ENCODE measurements around the gene XIRP1.
"Not testable (repeated sequence)": the region's sequence is repeated elsewhere in the genome, so short reads cannot be mapped to it uniquely, and the experiment has no call there.

Gene XIRP1, protein sequence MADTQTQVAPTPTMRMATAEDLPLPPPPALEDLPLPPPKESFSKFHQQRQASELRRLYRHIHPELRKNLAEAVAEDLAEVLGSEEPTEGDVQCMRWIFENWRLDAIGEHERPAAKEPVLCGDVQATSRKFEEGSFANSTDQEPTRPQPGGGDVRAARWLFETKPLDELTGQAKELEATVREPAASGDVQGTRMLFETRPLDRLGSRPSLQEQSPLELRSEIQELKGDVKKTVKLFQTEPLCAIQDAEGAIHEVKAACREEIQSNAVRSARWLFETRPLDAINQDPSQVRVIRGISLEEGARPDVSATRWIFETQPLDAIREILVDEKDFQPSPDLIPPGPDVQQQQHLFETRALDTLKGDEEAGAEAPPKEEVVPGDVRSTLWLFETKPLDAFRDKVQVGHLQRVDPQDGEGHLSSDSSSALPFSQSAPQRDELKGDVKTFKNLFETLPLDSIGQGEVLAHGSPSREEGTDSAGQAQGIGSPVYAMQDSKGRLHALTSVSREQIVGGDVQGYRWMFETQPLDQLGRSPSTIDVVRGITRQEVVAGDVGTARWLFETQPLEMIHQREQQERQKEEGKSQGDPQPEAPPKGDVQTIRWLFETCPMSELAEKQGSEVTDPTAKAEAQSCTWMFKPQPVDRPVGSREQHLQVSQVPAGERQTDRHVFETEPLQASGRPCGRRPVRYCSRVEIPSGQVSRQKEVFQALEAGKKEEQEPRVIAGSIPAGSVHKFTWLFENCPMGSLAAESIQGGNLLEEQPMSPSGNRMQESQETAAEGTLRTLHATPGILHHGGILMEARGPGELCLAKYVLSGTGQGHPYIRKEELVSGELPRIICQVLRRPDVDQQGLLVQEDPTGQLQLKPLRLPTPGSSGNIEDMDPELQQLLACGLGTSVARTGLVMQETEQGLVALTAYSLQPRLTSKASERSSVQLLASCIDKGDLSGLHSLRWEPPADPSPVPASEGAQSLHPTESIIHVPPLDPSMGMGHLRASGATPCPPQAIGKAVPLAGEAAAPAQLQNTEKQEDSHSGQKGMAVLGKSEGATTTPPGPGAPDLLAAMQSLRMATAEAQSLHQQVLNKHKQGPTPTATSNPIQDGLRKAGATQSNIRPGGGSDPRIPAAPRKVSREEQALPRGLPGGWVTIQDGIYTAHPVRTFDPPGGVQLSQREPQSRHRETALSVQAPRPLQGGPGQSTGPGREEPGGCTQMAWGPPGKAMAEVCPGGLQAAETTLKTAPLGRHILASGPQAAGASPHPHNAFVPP (N-terminal part only)

DNA sequence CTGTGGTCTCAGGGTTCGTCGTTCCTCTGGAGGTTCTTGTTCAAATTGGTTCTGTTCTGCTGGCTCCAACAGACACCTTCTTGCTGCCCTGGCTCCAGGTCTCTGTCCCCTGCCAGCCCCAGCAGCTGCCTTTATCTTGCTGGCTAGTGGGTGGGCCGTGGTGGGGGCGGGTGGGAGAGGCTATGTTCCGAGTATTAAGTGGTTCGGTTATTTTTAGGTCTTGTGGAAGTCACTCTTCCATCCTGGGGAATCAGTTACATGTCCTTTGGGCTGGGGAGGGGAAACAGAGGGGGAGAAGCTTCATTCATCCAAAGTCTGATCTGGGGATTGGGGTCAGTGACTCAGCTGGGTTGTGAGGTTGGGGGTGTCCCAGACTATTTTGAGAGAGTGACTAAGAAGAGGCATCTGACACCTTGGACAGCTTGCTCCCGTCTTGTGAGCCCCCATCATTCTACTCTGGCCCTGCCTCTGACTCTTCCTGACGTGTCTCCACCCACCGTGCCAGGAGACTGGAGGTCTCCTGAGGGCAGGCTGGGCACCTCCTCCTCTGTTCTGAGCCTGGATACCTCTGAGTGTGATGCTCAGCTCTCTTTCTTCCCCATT is at the start of gene XIRP1:
XIRP1 (minus strand) TSS at position 106 of the 603 bp plus-strand sequence. CDS start 3,150 bp downstream, outside the sequence.
- DNase-seq (ENCODE audit: low read depth, low spot score) = no peak

DNA sequence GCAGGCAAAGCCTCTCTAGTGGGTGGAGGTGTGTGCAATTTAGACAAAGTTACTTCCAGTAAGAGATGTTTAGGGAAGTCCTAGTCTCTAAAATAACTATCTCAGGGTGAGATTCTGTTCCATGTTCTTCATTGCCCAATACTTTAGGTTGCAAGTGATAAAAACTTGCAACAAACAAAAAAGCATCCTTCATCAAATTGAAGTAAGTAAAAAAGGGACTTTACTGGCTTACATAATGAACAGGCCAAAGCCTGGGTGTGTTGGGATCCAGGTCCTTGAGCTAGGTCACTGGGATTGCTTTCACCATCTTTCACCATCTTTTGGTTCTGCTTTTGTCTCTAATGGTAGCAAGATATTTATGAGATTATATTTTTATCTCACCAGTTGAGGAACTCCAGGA is 49.2 kb upstream of the XIRP1 start:
- DNase-seq (ENCODE audit: low read depth, low spot score) = no peak

DNA sequence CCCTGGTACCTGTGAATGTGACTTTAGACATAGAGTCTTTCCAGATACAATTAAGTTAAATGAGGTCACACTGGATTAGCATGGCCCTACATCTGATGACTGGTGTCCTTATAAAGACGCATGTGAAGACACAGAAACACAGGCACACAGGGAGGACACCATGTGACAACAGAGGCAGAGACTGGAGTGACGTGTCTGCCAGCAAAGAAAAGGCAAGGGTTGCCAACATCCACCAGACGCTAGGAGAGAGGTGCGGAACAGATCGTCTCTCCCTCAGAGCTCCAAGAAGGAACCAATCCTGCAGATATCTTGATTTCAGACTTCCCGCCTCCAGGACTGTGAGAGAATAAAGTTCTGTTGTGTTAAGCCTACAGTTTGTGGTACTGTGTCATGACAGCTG is 44.6 kb upstream of the XIRP1 start:
- no peak for DNase-seq (ENCODE audit: low read depth, low spot score)

DNA sequence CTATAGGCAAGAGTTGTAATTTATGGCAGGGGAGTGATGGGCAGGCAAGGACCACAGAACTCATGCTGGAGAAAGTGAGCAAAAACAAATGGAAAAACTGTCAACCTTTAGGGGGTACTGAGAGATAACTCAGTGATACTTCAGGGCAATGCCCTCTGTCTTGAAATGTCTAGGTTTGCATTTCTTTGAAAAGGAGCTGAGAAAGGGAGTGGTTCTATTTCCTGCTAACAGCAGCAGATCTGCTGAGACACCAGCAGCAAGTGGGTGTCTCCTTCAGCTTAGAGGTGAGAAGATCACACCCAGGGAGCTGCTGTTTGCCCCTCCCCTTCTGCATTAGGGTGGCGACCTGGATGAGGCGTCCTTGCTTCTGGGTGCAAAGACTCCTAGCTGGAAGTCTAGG is 42.3 kb upstream of the XIRP1 start:
- no peak for DNase-seq (ENCODE audit: low read depth, low spot score)

DNA sequence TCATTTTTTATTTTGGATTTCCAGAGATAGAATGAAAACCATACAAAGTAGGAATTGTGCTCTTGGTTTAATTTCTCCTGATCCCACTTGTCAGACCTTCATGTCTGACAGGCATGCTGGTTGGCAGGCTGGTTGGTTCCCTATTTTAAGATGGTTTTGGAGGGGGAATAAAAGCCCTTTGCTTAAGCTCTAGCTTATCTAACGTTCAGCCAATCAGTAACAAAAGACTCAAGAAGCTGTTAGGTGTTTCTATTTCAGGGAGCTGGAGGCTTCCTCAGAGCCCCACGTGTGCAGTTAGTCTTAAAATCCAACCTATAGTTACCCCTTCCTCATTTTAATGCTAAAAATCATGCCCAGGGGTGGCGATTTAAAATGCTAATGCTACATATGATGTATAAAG is 40.5 kb upstream of the XIRP1 start:
- DNase-seq (ENCODE audit: low read depth, low spot score) = no peak

DNA sequence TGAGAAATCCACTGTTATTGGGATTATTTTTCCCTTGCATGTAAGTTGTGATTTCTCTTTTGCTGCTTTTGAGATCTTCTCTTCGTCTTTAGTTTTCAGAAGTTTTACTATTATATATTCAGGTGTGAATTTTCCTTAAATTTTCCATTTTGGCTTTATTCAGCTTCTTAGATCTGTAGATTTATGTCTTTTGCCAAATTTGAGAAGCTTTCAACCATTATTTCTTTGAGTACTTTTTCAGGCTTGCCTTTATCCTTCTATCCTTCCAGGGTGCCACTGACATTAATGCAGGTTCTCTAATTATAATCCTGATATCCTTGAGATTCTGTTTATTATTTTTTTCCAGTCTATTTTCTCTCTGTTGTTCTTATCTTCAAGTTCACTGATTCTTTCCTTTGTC is 38.1 kb upstream of the XIRP1 start:
- DNase-seq (ENCODE audit: low read depth, low spot score) = no peak

DNA sequence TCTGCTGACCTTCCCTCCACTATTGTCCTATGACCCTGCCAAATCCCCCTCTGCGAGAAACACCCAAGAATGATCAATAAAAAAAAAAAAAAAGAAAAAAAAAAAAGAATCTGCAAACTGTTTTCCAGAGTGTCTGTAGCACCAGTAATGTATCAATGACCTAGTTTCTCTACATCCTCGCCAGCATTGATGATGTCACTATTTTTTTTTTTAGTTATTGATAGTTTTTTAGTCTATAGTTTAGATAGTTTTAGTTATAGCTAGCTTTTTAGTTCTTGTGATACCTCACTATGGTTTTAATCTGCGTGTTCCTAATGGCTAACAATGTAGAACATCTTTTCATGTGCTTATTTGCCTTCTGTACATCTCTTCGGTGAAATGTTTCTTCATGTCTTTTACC is 36.1 kb upstream of the XIRP1 start:
- no peak for DNase-seq (ENCODE audit: low read depth, low spot score)

DNA sequence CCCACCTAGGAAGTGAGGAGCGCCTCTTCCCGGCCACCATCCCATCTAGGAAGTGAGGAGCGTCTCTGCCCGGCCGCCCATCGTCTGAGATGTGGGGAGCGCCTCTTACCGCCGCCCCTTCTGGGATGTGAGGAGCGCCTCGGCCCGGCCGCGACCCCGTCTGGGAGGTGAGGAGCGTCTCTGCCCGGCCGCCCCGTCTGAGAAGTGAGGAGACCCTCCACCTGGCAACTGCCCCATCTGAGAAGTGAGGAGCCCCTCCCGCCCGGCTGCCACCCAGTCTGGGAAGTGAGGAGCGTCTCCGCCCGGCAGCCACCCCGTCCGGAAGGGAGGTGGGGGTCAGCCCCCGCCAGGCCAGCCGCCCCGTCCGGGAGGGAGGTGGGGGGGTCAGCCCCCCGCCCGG is 35.2 kb upstream of the XIRP1 start:
- DNase-seq (ENCODE audit: low read depth, low spot score) = not testable (repeated sequence)

DNA sequence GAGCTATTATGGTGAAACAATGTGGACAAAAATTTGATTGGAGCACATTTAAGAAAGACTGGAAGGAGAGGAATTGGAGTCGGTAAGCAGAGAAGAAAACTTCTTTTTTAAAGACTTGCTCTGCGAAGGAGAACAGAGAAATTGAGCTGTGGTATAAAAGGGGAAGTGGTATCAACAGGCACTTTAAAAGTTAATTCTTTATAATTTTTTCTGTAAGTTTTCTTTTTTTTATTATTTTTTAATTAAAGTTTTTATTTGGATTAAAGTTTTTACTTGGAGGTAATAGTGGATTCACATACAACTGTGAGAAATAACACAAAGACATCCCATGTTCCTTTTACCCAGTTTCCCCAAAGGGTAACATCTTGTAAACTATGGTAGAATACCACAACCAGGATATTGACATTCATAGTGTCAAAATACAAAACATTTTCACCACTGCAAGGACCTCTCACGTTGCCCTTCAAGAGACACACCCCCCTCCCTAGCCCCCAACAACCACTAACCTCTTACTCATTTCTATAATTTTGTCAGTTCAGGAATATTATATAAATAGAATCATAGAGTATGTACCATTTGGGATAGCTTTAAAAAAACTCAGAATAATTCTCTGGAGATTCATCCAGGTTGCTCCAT is 33.8 kb upstream of the XIRP1 start:
- no peak for DNase-seq (ENCODE audit: low read depth, low spot score)

DNA sequence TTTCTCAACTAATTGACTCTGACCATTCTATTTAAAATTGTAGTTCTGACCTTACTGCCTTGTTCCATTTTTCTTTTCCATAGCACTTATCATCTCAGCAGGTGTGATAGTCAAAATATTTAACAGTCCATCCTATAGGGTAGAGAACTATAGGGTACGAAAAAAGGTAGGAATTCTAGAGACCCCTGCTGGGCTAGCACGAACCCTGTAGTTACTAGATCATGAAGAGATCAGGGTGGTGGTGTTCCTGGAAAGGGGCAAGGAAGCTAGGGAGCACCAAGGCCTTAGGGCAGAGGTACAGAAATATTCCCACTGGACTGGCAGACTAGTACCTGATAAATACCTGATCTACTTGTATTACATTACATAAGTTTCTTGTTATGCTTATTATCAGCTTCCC is 31.9 kb upstream of the XIRP1 start:
- DNase-seq (ENCODE audit: low read depth, low spot score) = no peak

DNA sequence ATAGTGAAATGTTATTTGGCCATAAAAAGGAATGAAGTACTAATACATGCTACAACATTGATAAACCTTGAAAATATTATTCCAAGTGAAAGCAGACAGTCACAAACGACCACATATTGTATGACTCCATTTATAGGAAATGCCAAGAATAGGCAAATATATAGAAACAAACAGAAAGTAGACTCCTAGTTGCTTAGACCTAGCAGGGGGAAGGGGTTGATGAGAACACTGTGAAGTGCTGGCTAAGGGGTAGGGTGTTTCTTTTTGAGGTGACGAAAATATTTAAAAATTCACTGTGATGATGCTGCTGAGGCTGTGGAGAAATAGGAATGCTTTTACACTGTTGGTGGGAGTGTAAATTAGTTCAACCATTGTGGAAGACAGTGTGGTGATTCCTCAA is 30.5 kb upstream of the XIRP1 start:
- no peak for DNase-seq (ENCODE audit: low read depth, low spot score)

DNA sequence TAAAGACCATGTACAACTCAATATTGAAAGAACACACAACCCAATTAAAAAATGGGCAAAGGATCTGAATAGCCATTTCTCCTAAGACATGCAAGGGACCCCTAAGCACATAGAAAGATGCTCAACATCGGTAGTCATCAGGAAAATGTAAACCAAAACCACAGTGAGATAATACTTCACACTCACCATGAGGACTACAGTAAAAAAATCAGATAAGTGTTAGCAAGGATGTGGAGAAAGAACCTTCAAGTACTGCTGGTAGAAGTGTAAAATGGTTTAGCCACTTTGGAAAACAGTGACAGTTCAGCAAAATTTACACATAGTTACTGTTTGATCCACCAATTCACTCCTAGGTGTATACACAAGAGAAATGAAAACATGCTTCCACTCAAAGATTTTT is 30.1 kb upstream of the XIRP1 start:
- no peak for DNase-seq (ENCODE audit: low read depth, low spot score)

DNA sequence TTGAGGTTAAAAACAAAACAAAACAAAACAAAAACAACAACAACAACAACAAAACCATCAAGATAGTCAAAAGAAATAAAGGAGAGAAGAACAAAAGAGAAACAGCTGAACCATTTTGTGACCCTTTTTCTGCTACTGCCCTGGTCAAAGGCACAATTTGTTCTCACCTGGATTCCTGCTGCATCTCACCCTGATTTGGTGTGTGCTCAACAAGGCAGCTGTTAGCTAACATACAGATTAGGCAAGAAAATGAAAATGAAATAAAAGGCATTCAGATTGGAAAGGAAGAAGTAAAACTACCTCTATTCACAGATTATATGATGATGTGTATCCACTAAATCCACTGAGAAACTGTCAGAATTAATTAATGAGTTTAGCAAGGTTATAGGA is 28.7 kb upstream of the XIRP1 start:
- no peak for DNase-seq (ENCODE audit: low read depth, low spot score)

DNA sequence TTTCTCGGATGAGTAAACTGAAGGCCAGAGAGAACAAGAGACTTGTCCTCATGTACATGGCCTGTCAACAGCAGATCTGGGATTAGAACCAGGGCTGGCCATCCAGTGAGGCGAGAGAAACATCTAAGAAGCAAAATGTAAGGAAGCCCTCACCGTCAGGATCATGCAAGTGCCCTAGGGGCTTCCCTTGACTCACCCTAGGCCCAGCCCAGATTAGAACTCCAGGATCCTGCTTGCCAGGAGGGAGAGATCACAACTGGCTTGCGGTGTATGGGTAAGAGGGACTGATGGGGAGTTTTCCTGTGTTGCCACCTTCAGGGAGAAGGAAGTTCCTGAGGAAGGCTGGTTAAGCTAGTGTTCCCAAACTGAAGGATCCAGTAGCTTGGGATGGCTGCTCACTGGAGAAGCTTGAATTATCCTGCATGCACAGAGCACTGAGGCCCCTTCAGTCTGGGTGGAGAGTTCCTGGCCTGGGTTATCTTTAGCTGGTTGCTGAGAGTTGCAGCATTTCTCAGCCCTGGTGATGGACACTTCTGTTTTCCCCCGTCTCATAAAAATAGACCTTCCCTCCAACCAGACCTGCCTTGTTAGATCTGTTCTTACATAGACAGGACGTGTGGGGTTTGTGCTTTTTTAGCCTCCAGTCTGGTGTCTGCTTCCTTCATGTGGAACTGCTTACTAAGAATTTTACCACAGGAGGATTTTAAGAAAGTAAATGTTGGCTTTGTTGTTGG is 28.2 kb upstream of the XIRP1 start:
- DNase-seq (ENCODE audit: low read depth, low spot score) = no peak

DNA sequence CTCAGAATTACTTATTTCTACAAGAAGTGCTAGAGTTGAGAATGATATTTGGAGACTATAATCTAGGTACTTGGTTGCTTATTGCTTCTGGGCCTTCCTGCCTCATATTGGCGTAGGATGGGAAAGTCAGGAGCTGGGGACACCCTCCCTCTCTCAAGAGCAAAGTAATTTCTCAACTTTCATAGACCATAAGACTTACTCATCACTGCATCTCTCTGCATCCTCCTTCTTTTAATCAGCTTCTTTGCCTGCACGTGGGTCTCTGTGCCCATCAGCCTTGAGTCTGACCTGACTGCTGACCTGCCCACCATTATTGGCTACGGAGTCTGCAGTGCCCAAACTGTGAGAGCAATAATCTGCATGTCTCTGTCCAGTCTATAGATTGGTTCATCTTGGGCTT is 27.3 kb upstream of the XIRP1 start:
- no peak for DNase-seq (ENCODE audit: low read depth, low spot score)

DNA sequence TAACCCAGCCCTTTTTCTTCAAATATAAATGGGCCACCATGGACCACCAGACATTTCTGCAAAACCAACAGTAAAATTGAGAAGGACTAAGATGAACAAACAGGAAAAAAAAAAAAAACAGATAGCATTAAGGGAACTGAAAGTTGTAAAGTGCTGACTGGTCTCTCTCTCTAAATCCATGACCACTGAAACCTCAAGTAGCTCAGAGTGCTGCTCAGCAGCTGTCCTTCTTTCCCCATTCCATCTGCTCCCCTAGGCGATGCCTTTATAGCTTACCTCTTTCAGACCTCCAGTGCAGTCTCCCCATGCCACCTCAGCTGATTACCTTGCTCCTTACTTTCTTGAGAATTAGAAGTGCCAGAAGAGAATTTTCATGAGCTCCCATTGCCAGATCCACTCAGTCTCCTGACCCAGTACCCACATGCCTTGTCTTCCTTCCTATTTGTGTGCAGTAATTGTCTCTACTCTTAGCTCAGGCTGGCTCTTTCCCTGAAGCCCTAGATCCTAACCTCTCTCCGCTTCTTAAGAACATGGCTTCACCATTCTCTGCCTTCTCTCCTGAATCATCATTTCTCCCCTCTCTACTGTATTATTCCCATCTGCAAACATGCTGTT is 23.9 kb upstream of the XIRP1 start:
- no peak for DNase-seq (ENCODE audit: low read depth, low spot score)

DNA sequence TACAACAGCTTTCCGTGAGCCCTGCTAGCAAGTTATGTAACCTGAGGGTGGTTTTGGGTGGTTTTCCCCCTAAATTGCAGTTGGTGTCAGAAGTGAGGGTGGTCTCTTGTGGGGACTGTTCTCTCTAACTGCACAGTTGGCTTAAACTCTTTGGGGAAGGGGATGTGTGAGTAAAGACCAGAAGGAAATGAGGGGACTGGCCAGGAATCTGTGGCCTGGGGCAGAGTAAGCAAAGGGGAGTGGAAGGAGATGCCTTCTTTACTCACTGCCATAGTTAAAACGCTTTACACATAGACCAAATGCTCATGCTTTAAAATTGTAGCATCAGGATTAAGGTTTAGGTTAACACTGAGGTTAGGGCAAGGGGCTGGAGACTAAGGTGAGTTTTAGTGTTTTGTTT is 21.2 kb upstream of the XIRP1 start:
- DNase-seq (ENCODE audit: low read depth, low spot score) = no peak

DNA sequence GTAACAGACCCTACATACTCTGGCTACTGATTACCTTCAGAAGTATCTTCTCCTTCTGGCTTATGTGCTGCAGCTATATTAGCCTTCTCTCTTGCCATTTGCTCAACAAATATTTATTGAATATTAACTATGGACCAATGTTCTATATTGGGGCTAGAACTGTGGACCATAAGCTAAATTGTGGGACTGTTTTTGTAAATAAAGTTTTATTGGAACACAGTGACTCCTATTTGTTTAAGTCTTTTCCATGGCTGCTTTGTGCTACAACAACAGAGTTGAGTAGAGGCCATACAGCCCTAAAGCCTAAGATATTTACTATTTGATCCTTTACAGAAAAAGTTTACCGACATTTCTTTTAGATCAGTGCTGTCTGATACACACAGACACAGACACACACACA is 20.3 kb upstream of the XIRP1 start:
- no peak for DNase-seq (ENCODE audit: low read depth, low spot score)

DNA sequence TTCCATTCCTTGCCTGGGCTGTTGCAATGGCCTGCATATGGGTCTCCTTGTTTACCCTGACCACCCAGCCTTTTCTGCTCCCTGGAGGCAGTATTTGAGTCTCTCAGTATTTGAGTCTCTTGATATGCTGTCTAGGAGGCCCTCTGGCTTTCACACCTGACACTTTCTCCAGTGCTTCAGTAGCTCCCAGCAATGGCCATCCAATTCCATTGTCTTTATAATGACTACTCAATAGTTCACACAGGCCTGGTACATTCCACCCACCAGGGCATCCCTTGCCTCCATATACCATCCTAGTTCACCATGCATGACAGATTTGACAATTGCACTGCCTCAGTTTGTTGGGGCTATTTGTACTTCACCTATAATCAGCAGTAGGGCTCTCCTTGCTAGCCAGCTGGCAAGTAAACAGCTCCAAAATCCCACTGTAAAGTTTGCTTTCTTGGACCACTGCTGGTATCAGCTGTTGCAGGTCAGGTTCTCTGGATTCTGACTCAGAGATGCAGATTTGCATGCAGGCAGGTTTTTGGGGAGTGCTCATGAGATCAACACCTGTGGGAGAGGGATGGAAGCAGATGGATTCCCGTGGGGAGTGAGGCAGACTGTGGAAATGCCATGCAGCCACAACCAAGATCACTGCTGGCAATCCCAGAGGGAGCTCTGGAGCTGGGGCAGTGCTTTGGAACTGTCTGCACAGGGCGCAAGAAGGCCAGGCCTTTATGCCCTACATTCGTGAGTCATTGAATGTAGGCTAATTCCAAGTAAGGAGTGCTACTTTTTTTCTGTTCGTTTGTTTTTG is 19.1 kb upstream of the XIRP1 start:
- no peak for DNase-seq (ENCODE audit: low read depth, low spot score)
